Parathyroid adenoma (tissue), 2 donors: ENCODE data around the gene PIP4P1.
"Not testable (repeated sequence)": the region's sequence is repeated elsewhere in the genome, so short reads cannot be mapped to it uniquely, and the experiment has no call there.

Experiments used
- H2AFZ ChIP-seq: fragments of 300-600 bp; sonication (generic); one replicate; pipeline ENCODE4 v1.7.0; 2017; ENCODE audit warnings: antibody characterized with exemption, mild to moderate bottlenecking
- H3K27ac ChIP-seq: fragments of 300-600 bp; sonication (generic); one replicate; pipeline ENCODE4 v1.7.0; 2017
- H3K27me3 ChIP-seq: fragments of 300-600 bp; sonication (generic); one replicate; pipeline ENCODE4 v1.7.0; 2017; ENCODE audit warnings: low read length; ENCODE audit not compliant: control insufficient read depth, insufficient read depth
- H3K36me3 ChIP-seq: fragments of 300-600 bp; sonication (generic); one replicate; pipeline ENCODE4 v1.7.0; 2017; ENCODE audit warnings: low read length; ENCODE audit not compliant: control insufficient read depth, insufficient read depth
- H3K4me1 ChIP-seq: fragments of 300-600 bp; sonication (generic); one replicate; pipeline ENCODE4 v1.7.0; 2017; ENCODE audit warnings: control low read depth
- H3K4me2 ChIP-seq: fragments of 300-600 bp; sonication (generic); one replicate; pipeline ENCODE4 v1.7.0; 2017; ENCODE audit warnings: low read length
- H3K4me3 ChIP-seq: fragments of 300-600 bp; sonication (generic); one replicate; pipeline ENCODE4 v1.7.0; 2017; ENCODE audit warnings: low read depth, low read length
- H3K79me2 ChIP-seq: fragments of 300-600 bp; sonication (generic); one replicate; pipeline ENCODE4 v1.7.0; 2017; ENCODE audit warnings: control low read depth
- H3K9ac ChIP-seq: fragments of 300-600 bp; sonication (generic); one replicate; pipeline ENCODE4 v1.7.0; 2017; ENCODE audit warnings: mild to moderate bottlenecking
- H3K9me3 ChIP-seq: fragments of 300-600 bp; sonication (generic); one replicate; pipeline ENCODE4 v1.7.0; 2017; ENCODE audit warnings: low read length; ENCODE audit not compliant: control insufficient read depth
- TF ChIP-seq, protein P1 (sequence below): fragments of 300-600 bp; sonication (generic); IDR thresholded peaks from one replicate; pipeline ENCODE4 v1.7.0; 2017; ENCODE audit warnings: antibody characterized with exemption, mild to moderate bottlenecking
- donor health status: primary hyperparathyroidism.

Gene PIP4P1

DNA sequence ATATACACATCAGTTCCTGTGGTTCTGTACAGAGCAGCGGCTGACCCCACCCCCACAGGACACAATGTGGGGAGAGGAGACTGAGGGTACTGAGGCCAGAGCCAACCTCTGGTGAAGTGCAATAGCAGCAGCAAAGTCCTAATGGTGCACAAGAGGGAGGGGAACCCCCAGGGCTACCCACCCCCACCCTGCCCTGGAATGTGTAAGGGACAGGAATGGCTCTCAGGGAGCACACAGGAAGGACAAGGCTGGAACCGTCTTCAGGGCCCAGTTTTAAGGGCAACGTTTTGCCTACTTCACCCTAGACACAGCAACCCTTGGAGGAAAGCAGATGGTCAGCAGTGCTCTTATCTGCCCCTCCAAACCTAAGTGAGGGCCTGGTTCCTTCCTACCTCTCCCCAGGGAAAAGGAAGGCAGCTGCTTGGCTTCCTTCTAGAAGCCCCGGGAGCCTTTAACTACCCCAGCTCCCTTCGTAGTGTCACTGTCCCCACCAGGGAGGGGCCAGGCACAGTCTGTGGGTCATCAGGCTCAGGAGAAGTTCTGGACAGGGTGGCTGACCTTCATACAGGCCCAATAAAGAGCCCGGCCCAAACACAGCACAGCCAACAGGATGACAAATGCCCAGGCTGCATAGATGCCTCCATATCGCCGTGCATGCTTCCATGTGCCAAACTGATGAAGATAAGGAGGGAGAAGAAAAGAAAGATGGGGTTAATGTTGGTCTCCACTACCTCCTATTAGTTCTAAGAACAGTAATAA is 3.0 kb downstream of the PIP4P1 start:
- no peaks in the 10 kb centered on the region for H3K36me3 ChIP-seq
- H3K27me3 ChIP-seq, result no peaks in the 10 kb centered on the region
- H3K4me1 ChIP-seq, result peaks cover 12% of the 10 kb centered on the region
- H2AFZ ChIP-seq, result no peak overlapping the region
- no peak overlapping the region for H3K9ac ChIP-seq
- no peak overlapping the region for H3K4me2 ChIP-seq
- no peaks in the 10 kb centered on the region for H3K9me3 ChIP-seq
- H3K79me2 ChIP-seq, result peaks cover 6% of the 10 kb centered on the region
- no peak overlapping the region for H3K27ac ChIP-seq
- no peak overlapping the region for H3K4me3 ChIP-seq
- TF ChIP-seq, protein P1, sequence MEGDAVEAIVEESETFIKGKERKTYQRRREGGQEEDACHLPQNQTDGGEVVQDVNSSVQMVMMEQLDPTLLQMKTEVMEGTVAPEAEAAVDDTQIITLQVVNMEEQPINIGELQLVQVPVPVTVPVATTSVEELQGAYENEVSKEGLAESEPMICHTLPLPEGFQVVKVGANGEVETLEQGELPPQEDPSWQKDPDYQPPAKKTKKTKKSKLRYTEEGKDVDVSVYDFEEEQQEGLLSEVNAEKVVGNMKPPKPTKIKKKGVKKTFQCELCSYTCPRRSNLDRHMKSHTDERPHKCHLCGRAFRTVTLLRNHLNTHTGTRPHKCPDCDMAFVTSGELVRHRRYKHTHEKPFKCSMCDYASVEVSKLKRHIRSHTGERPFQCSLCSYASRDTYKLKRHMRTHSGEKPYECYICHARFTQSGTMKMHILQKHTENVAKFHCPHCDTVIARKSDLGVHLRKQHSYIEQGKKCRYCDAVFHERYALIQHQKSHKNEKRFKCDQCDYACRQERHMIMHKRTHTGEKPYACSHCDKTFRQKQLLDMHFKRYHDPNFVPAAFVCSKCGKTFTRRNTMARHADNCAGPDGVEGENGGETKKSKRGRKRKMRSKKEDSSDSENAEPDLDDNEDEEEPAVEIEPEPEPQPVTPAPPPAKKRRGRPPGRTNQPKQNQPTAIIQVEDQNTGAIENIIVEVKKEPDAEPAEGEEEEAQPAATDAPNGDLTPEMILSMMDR, result no peak

DNA sequence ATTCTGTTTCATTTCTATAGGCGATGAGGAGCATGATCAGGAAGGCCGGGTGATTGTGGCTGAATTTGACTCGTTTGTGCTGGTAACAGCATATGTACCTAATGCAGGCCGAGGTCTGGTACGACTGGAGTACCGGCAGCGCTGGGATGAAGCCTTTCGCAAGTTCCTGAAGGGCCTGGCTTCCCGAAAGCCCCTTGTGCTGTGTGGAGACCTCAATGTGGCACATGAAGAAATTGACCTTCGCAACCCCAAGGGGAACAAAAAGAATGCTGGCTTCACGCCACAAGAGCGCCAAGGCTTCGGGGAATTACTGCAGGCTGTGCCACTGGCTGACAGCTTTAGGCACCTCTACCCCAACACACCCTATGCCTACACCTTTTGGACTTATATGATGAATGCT is 4.3 kb downstream of the PIP4P1 start:
- H3K27me3 ChIP-seq, result no peaks in the 10 kb centered on the region
- TF ChIP-seq, protein P1, result no peak
- peaks cover 12% of the 10 kb centered on the region for H3K4me1 ChIP-seq
- H2AFZ ChIP-seq, result no peak overlapping the region
- H3K4me3 ChIP-seq, result no peak overlapping the region
- H3K4me2 ChIP-seq, result no peak overlapping the region
- H3K9me3 ChIP-seq, result no peaks in the 10 kb centered on the region
- H3K79me2 ChIP-seq, result peaks cover 6% of the 10 kb centered on the region
- H3K36me3 ChIP-seq, result no peaks in the 10 kb centered on the region
- no peak overlapping the region for H3K9ac ChIP-seq
- H3K27ac ChIP-seq, result no peak overlapping the region

DNA sequence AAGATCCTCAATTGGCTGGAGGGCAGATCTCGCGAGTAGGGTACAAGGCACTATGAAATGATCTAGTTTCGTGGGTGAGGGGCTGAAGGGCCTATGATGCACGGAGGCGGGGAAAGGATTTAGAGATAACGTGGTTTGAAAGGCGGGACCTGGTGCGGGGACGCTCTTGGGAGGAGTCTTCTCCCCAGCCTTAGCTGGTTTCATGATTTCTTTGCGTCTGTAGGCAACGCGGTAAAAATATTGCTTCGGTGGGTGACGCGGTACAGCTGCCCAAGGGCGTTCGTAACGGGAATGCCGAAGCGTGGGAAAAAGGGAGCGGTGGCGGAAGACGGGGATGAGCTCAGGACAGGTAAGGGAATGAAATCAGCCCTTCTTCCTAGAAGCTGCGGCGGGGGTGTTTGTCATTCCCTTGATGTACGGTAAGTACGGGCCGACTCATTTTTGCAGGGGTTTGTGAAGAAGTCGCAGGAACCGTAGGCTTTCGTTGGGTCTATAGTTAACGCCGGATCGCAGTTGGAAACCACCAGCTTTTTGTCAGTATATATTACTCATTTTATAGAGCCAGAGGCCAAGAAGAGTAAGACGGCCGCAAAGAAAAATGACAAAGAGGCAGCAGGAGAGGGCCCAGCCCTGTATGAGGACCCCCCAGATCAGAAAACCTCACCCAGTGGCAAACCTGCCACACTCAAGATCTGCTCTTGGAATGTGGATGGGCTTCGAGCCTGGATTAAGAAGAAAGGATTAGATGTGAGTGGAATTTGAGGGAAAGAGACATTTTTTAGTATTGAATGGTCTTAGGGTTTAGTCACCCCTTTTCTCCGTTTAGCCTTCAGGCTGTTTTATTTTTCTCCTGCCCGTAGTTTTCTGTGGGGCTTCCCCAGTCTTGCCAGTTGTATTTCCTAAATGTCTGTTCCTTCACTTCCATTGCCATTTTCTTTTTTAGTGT is 5.6 kb downstream of the PIP4P1 start:
- H3K4me1 ChIP-seq, result peaks cover 12% of the 10 kb centered on the region
- H3K27ac ChIP-seq, result peak overlapping the region; percentile 98
- peak overlapping the region; percentile 74 for H3K4me2 ChIP-seq
- H3K27me3 ChIP-seq, result no peaks in the 10 kb centered on the region
- H3K9ac ChIP-seq, result peak overlapping the region; percentile 65
- H3K4me3 ChIP-seq, result peak overlapping the region; percentile 69
- H3K36me3 ChIP-seq, result no peaks in the 10 kb centered on the region
- no peaks in the 10 kb centered on the region for H3K9me3 ChIP-seq
- H3K79me2 ChIP-seq, result peaks cover 6% of the 10 kb centered on the region
- TF ChIP-seq, protein P1, result no peak
- peak overlapping the region; percentile 98 for H2AFZ ChIP-seq

DNA sequence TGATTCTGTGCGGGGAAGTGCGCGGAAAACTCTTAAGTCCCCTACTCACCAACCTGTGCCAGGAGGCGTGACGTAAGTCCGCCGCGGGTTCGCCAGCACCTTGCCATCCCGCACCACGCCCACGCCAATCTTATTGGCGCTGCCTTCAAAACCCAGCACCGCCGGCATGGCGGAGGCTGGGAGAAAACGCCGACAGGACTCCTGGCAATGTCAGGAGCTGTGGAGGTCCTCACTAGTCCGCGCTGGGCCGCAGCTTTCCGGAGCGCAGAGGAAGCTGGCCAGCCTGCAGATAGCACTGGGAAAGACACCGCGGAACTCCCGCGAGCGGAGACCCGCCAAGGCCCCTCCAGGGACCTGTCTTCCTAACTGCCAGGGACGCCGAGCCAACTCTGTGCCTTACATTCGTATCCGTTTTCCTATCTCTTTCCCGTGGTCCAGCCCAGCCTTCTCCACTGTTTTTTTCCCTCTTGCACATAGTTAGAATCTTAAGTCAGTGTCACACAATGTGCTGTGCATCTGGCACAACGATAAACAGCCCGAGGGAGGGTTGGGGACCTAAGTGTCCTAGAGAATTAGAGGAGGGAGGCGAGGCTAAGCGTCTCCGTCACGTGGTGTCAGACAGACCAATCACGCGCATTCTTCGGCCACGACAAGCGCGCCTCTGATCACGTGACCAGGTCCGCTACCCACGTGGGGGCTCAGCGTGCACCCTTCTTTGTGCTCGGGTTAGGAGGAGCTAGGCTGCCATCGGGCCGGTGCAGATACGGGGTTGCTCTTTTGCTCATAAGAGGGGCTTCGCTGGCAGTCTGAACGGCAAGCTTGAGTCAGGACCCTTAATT is 6.5 kb downstream of the PIP4P1 start, which contains the start of the genes APEX1 and OSGEP:
Gene APEX1 (plus strand): TSS at position 711 of the 839 bp plus-strand sequence. CDS start 420 bp downstream, outside the sequence.
Gene OSGEP (minus strand): TSS at position 297 of the 839 bp plus-strand sequence. CDS start 129 bp downstream, at position 168.
- Histone ChIP-seq H3K27ac (peak within 1 kb of the TSS; percentile 98), H3K9me3 (no peaks in the 10 kb centered on the region), H3K9ac (peak within 1 kb of the TSS; percentile 65), H3K4me1 (peaks cover 5% of the 10 kb centered on the region), H3K27me3 (no peaks in the 10 kb centered on the region), H2AFZ (peak within 1 kb of the TSS; percentile 98), H3K79me2 (peaks cover 3% of the 10 kb centered on the region), H3K4me3 (peak within 1 kb of the TSS; percentile 69), H3K36me3 (no peaks in the 10 kb centered on the region), H3K4me2 (peak within 1 kb of the TSS; percentile 74)
- TF ChIP-seq, protein P1, result peak; percentile 7

DNA sequence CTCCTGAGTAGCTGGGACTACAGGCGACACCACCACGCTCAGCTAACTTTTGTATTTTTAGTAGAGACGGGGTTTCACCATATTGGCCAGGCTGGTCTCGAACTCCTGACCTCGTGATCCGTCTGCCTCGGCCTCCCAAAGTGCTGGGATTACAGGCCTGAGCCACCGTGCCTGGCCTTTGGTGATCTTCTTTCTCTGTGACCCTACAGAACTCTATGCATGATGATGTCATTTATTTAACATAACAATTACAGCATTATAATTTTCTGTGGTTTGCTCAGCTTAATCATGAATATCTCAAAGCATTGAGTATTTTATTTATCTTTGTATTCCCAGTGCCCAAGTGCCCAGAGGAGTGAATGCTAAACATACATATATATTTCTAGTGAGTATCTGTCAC is 8.4 kb downstream of the PIP4P1 start:
- H2AFZ ChIP-seq, H3K9me3 ChIP-seq, H3K4me1 ChIP-seq, H3K36me3 ChIP-seq, H3K79me2 ChIP-seq, H3K4me2 ChIP-seq, H3K4me3 ChIP-seq, H3K27me3 ChIP-seq, H3K27ac ChIP-seq, H3K9ac ChIP-seq: not testable (repeated sequence)
